Ureter (tissue), 1 donor: ENCODE results near the gene DUSP7. TPM values are rescaled to one million over a fixed set of nuclear protein-coding genes. Genes with fewer than 3 reads are reported as not detected.

Experiments used
- DNase-seq: peaks from one replicate; pipeline ENCODE4 v3.0.0-alpha.2; 2020; ENCODE audit warnings: low spot score
- total RNA-seq: library from RNA; stranded (reverse); gene quantifications from one replicate; pipeline ENCODE4 v1.2.4, GENCODE V29; 2023
- donor health status: DM: yes; HTN: yes; CAD: no.

Gene DUSP7
- total RNA-seq, 1 donor from 2014 or later = 22.2 TPM

DNA sequence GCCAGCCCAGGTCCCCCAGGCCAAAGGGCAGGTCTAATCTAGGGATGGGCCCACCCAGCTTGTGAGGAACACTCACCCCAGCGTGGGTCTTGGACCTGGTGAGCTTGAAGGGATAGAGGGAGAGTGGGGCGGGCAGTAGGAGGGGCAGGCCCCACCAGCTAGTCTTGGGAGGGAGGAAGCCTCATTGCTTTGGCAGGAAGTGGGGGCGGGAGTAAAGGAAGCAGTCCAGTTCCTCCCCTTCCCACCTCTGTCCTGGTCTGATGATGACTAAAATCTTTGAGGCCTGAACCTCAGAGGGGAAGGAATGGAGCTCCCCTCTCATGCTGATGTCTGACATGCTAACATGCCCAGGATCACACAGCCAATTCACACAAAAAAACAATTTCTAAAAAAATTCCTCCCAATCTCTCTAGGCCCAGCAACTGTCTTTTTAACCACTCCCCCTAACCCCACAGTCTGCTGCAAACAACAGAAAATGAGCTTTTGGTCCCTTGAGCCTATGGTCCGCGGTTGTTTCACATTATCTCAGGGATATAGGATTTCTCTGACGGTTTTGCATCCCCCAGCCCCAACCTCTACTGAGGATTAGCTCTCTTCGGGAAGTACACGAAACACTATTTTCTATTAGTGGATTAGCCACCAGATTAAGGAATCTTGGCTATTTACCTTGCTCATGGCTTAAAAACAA, 30.7 kb upstream of the DUSP7 start:
- no peak for DNase-seq

DNA sequence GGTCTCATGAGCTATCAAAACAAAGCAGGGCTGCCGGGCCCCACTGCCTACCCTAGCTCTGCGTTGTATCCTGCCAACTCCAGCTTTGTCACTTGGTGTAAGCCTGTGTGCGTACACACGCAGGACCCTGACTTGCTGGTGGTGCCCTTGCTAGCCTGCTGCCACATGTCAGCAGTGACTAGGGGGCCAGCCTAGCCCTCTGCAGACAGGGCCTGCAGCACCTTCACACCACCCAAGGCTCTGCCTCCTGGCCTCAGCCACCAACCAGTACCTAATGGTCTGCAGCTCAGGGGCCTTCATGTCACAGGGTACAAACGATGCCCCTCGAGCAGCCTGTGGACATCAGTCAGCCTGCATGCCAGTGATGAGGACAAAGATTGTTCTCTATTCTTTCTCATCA, 30.1 kb upstream of the DUSP7 start:
- DNase-seq = no peak

DNA sequence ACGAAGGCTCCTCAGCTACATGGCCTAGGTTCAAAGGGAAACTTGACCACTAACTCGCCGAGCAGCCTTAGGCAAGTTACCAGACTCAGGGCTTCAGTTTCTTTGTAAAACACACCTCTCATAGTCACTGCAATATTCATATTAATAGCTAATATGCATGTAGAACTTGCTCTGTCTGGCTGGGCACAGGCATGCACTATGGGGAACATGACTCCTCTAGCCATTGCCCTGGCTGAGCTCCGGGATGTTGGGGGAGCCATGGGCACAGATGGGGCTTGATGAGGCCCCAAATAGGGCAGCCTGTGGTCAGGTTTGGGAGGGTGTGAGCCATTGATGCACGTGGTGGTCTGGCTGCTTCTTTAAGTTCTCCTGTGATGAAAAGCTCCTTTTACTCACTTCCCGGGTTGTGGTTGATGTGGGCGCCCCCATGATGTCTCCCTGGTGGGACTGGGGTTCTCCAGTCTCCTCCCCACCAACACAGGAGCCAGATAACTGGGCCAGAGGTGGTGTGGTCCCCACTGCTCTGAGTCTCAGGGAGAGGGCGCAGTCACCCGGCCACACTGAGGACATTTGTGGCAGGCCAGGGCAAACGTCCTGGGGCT, 29.4 kb upstream of the DUSP7 start:
- DNase-seq = no peak

DNA sequence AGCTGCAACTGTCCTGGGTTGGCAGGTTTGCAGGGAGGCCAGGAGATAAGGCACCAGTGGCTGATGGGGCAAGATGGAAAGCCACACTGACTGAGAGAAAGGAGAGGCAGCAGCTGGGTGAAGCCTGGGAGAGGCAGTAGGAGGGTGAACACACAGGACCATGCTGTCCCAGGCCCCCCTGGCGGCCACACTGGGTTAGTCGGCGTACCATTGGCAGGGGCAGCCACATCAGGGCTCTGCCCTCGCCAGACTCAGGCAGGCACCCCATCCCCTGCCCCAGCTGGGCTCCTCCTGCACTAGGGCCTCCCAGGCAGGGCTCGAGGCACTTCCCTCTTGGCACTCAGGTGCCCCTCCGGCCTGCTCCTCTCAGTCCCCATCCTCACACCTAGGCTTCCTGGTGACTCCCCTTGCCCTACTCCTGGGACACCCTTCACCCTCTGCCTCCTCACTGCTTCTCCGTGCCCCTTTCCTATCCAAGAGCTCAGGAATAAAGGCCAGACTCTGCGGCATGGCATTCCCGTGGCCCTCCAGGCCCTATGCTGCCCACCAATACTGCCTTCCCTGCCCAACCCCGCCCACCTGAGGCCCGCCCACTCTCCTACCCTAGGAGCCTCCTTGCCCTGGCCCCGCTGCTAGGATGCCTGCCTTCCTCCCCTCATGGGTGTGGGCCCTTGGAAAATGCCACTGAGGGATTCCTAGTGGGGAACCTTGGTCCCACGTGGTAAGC, 28.7 kb upstream of the DUSP7 start:
- no peak for DNase-seq

DNA sequence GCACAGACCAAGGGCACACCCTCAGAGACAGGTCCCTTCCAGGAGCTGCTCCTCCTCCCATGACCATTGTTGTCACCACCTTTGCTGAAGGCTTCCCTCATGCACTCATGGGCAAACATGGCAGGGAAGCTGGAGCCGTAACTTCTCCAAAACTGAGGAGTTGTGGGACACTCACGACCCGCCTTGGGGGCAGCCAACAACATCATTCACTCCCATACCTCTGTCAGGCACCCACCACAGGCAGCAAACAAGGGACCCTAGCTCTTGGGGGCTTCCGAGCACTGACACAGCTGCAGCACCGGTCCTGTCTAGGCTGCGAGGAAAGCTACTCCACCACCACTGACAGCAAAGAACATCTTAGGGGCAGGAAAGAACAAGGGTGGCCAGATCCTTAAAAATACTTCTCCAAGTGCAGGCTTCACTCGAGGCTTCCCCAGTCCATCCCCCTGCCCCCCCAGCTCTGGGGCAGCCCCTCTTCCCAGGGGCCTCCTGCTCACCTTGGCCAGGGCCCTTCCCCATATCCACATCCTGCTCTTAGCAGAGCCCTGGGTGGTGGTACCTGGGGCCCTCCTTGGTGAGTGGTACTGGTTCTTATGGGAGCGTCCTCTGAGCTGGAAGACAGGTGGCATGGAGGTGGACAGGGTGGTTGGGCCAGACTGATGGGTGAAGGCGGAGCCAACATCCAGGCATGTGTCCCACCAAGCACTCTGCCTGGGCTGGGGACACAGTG, 28.0 kb upstream of the DUSP7 start:
- no peak for DNase-seq

DNA sequence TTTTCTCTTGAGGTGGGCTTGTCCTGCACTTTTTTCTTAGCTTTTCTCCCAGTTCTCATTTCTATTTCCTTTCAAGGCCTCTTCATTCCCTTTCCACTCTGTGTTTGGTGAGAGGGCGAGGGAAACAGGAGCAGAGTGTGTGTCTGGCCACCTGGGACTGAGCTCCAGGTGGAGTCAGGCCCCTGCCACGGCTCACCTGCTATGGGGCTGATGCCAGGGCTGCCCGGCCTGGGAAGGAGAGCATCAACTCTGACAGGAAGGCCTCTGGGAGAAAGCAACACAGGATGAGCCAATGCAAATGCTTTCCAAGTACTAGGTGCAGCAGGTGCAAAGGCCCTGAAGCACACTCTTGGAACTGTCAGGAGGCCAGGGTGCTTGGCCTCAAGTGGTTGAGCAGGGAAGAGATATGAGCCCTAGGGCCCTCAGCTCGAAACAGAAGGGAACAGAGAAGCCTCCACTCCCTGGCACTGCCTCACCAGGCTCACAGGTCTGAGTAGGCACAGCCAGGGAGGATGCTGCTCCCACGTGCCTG, 27.3 kb upstream of the DUSP7 start:
- no peak for DNase-seq

DNA sequence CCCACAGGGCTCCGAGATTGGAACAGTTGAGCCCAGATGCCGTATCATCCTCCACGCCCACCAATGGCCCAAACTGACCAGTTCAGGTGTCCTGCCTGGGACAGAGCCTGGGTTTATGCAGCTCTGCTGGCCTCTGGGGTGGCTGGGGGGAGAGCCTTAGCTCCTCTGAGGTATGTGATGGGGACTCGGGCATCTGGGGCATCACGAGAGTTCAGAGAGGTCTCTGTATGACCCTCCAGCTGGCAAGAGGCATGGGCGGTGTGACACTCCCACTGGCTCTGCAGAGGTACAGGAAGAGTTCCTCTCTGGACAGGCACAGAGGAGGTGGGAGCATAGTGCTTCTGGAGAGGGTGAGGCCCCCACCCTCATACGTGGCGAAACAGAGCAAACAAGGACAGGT, 26.6 kb upstream of the DUSP7 start:
- no peak for DNase-seq

DNA sequence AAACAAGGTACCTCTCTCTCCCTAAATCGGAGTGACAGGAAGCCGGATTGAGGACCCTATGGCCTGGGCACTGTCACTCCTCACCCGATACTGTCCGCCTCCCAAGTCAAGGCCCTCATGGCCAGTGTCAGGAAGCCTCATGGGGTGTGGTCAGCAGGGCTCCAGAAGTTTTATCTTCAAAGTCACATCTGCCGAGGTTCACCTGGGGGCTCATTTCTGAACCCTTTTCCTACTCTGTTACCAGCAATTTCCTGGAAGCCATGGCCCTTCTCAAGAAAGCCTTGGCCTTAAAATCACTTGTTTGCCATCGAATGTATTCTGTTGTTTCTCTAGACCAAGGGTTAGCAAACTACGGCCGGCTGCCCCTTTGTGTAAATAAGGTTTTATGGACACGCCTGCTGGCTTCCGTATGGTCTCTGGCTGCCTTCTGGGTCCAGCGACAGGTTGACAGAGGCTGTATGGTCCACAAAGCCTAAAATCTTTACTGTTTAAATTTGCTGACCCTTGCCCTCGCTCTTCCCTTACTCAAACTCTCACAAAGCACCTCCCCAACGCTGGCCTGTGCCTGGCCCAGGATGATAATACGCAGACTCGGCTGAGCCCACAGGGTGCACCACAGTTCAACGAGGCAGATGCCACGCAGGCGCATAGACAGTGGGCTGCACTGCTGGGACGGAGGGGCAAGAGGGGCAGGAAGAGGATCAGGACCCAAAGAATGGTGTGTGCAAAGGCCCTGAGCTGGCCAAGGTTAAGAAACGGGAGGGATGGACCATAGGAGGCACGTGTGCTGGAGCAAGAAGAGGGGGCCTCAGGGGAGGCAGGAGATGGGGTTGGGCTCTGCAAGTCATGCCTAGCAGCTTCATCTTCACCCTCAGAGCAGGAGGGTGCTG, 24.7 kb upstream of the DUSP7 start:
- no peak for DNase-seq

DNA sequence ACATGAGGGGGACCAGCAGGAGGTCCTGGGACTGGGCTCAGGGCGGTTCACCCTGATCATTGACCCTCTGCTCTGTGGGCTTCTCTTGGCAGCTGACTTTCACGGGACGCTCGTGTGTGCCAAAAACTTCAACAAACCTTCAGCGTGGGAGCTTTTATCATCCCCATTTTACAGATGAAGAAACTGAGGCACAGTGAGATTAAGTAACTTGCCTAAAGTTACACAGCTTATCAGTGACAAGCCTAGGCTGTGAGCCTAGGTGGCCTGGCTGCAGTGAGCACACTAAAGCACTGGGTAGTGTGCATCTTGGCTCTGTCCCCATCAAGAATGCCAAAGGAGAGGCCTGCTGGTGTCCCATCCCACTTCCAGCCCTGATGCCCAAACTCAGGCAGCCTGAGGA, 23.6 kb upstream of the DUSP7 start:
- no peak for DNase-seq

DNA sequence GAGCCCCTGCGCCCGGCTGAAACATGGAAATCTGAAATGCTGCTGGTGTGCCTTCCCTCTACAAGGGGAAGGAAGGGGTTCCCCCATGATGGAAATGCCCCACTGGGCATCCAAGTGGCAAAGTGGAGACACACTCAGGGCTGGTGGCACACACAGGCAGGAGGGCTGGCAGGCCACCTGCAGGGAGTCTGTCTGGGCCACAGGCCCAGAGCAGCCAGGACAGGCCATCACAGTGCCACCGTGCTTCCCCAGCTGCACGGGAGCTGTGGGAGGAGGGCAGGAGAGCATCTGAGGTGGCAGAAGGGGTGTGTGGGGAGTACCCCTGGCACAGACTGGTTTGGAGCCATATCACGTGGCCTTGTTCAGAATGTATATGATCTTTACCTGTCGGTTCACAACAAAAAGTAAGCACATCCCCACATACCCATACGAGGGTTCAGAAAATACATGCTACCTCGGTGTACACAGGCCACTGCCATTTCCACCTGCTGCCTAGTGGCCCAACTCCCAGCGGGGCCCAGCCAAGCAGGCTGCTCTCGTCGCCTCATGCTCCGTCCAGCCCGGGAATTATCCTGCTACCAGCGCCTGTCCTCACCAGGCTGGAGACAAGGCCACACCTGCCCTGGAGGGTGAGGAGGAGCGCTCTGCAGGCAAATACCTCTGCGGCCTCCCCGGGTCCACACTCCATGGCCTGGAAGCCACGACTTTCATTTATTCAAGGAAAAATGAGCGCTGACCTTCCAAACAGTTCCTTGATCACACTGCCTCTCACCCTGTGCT, 22.6 kb upstream of the DUSP7 start:
- DNase-seq = no peak

DNA sequence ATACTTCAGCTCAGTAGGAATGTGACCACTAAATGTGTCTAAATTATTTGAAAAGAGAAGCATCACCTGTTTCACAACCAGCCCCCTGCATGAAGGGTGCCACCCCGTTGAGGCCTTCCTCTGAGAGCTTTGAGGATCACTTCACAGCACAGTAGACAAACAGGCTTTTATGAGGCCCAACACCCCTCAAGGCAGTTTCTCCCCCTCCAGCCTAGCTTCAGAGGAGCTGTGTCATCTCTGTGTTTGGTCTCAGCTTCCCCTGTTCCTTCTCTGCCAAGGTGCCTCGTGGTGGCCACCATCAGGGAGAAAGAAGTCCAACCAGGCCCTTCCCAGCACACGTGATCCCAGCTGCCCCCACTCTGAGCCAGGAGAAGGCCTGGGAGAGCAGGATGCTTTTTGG, 21.6 kb upstream of the DUSP7 start:
- no peak for DNase-seq

DNA sequence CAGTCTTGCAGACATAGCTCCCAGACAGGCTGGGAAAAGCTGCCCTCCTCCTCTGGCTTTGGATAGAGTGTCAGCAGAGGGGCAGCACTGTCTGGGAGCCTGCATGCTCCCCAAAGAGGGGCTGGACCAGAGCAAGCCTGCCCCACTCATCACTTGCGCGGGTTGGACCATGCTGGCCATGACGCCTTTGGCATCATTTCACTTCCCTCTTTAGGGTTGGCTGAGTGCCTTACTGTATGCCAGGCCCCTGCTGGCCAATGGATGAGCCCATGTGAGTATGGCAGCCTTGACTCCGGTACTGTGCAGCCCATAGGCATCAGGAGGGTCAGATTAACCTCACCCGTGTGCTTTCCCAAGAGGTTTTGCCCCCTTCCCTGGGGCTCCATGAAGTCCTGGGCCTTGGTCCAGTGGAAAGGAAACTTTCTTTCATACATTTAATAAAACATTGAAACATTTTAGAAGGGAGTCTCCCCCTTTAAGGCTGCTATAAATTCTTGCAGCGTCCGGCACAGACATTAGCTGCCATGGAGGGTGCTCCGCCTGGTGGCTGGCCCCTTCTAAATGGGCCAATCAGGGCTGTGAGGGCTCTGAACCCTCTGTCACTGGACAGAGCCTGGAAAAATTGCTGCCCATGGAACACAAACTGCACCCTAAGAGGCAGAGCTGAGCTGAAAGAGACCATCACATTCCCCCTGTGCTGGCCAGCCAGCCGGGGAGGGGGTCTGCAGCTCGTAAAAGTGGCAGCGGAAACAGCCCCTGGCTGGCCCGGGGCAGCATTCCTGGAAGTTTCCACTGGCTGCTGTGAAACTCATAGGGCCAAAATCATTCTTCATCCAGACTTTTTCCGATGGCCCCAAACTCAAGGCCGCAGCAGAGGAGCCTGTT, 20.8 kb upstream of the DUSP7 start:
- no peak for DNase-seq

DNA sequence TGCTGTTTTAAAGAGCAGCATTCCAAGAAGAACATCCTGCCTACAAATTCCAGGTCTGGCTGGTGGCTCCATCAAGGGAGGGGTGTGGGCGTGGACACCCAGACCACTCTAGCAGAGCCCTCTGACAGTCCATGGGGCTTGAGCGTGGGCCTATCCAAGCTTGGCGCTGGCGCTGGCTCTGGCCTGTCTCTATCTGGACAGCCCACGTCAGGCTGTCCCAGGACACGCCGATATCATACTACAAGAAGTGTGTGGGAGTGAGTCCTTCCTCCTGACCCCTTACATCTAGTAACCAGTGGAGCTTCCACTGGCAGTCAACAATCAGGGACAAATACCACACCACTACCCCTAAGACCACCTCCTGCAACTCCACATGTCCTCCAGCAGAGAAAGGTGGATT, 17.1 kb upstream of the DUSP7 start:
- no peak for DNase-seq

DNA sequence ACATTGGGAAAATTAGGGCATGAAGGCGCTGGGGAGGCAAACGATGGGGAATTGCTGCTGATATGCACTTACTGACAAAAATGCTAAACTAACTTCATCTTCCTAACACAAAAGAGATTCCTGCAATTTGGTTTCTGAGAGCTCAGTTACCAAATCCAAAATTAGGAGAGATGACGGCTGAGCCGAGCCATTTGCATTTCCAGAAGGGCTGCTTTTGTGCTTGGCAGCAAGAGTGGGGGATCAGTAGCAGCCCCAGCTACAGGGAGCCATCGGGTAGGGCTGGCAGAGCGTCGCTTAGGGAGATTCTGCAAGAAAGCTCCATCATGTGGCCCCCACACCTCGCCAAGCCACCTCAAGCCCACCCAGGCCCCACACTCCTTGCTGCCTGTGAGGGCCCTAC, 16.1 kb upstream of the DUSP7 start:
- DNase-seq = no peak

DNA sequence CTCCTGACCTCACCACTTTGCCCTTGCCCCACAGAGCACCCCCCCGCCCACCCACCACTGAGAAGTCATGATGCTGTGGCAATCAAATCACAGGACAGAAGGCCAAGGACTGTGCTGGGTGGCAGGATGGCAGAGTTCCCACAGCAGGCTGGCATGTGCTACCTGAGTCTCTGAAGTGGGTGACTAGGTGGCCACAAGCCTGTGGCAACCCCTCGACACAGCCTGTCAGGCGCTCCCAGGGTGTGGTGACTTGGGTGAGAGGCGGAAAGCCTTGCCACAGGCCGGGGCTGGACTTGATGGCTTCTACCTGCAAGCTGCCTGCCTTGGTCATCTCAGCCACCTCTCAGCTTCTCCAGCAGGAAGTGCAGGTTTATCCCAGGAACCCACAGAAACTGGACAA, 15.6 kb upstream of the DUSP7 start:
- no peak for DNase-seq

DNA sequence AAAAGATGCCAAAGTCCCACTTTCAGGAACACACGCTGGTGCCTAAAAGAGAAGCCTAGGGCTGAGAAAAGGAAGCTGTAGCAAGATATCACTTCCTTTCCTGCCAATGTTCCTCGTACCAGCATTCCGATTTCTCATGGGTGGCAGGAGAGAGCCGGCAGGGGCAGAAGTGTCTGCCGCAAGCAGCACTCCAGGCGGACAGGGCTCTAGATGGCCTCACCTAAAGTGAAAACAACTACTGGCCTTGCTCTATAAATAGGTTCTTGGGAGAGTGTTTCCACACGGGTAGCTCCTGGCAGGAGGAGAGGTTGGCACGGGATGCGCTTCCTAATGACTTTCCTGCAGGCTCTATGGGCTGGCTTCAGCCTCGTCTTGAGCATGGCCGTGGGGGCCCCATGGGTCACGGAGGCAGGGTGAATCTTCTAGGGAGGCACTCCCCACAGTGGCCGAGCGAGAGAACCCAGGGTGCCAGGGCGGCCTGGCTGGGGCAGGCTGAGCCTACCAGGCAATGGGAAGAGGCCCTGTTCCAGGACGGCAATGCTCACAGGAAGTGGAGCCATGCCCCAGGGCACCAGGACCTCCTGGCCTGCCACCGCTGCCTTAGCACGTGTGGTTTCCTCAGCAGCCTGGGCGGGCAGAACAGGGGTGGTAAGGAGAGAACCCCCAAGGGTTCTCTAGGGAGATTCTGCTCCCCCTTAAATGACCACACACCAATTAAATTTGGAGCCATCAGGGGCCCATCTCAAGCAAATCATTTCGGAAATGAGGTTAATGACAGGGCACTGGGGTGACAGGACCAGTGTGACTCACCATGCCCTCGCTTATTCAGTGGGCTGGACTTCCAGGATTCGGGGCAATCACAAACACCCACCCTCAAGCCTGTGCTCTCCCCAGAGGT, 14.6 kb upstream of the DUSP7 start:
- no peak for DNase-seq

DNA sequence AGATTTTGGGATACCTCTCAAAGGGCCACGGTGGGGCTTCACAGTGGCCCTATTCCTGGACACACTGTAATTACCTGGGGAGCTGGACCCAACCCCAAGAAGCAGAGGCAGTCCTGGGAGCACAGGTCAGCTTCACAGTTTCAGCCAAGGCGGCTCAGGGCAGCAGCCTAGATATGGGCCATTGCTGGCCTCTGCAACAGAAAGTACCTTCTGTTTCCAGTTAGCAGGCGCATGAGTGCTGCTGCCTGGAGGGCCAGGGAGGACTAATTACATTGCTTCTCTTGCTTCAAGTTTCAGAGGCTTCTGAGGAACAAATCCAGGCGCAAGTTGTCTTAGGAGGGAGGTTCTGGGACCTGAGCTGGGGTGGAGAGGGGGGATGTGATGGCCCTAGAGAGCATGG, 13.5 kb upstream of the DUSP7 start:
- no peak for DNase-seq

DNA sequence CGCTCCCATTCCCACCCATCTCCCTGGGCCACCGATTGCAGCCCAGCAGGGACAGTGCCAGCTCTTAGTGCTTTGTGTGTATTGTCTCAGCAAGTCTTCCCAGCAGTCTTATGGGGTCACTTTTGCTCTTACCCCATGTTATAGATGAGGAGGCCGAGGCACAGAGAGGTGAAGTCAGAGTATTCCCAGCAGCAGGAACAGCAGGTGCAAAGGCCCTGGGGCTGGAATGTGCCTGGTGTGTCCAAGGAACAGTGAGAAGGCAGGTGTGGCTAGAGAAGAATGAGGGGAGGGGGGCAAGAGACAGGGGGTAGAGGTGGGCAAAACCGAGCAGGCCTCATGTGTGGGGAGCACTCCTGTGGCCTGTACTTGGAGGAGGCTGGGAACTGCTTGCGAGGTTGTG, 12.8 kb upstream of the DUSP7 start:
- DNase-seq = no peak
